ACC112 (cell line): ENCODE data around the gene GABBR1.

Experiments used
- H2AFZ ChIP-seq: fragments of 200-600 bp; sonication (generic); one replicate; pipeline ENCODE4 v1.6.0; 2017; ENCODE audit warnings: antibody characterized with exemption, low read length; ENCODE audit not compliant: unreplicated experiment
- H3K27ac ChIP-seq: fragments of 200-600 bp; sonication (generic); 2 replicates; pipeline ENCODE4 v1.5.1; 2014; ENCODE audit warnings: low read depth, mild to moderate bottlenecking, antibody characterized with exemption, low read length, moderate library complexity
- H3K27me3 ChIP-seq: fragments of 200-600 bp; sonication (generic); 2 replicates; pipeline ENCODE4 v1.6.1; 2014; ENCODE audit warnings: mild to moderate bottlenecking, antibody characterized with exemption, low read length, moderate library complexity, mixed read lengths; ENCODE audit not compliant: insufficient read depth
- H3K36me3 ChIP-seq: fragments of 200-600 bp; sonication (generic); 2 replicates; pipeline ENCODE4 v1.6.1; 2016; ENCODE audit warnings: mild to moderate bottlenecking, antibody characterized with exemption, low read length, moderate library complexity, mixed read lengths; ENCODE audit not compliant: insufficient read depth
- H3K4me1 ChIP-seq: fragments of 200-600 bp; sonication (generic); one replicate; pipeline ENCODE4 v1.6.1; 2016; ENCODE audit warnings: low read length, mixed read lengths; ENCODE audit not compliant: insufficient read depth, unreplicated experiment, control insufficient read depth
- H3K4me3 ChIP-seq: fragments of 200-600 bp; sonication (generic); 2 replicates; pipeline ENCODE4 v1.5.1; 2014; ENCODE audit warnings: mild to moderate bottlenecking, low read depth, low read length
- H3K79me2 ChIP-seq: fragments of 200-600 bp; sonication (generic); one replicate; pipeline ENCODE4 v1.6.0; 2016; ENCODE audit warnings: low read length; ENCODE audit not compliant: control insufficient read depth, unreplicated experiment, insufficient read depth

Gene GABBR1

DNA sequence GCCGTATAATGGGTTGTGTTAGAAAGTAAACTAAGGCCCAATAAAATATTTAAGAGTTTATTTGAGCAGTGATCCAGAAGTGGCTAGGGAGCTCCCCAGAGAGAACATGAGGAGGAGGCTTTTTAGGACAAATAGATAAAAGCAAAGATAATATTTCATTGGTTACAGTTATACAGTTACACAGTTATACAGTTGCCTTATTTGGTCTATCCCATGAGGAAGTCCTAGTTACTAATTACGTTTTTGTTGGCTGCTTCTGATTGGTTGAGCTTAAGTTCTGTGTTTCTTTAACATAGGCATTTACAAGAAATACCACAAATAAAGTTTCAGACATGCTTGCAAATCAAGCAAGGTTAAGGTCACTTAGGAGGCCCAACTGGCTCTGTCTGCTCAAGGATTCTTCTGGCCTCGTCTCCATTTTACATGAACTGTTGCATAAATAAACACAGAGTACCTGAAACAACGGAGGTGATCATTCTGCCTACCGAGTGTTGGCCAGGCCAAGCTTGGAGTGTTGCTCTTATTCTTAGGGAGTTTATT, 80.4 kb downstream of the GABBR1 start:
- Histone ChIP-seq H3K4me1 (no peaks in the 10 kb centered on the region), H3K79me2 (no peaks in the 10 kb centered on the region), H3K4me3 (no peak overlapping the region), H3K27me3 (peaks cover 70% of the 10 kb centered on the region), H3K36me3 (no peaks in the 10 kb centered on the region), H2AFZ (no peak overlapping the region), H3K27ac (no peak overlapping the region)

DNA sequence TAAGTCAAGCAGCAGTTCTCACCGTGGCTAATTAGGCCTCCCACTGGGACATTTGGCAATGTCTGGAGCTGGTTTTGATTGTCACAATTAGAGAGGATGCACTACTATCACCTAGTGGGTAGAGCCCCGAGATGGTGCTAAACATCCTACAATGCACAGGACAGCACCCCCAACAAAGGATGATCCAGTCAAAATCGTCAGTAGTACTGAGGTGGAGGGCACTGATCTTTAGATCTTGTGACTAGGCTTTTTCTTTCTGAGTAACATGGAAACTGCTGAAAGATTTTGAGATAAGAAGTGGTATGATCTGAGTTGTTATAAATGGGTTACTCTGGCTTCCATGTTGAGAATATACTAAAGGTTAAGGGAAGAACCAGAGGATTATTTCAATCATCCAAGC, 85.4 kb downstream of the GABBR1 start:
- Histone ChIP-seq H3K4me1 (no peaks in the 10 kb centered on the region), H3K36me3 (no peaks in the 10 kb centered on the region), H3K27me3 (peaks cover 38% of the 10 kb centered on the region), H3K4me3 (no peak overlapping the region), H2AFZ (no peak overlapping the region), H3K79me2 (no peaks in the 10 kb centered on the region), H3K27ac (no peak overlapping the region)

DNA sequence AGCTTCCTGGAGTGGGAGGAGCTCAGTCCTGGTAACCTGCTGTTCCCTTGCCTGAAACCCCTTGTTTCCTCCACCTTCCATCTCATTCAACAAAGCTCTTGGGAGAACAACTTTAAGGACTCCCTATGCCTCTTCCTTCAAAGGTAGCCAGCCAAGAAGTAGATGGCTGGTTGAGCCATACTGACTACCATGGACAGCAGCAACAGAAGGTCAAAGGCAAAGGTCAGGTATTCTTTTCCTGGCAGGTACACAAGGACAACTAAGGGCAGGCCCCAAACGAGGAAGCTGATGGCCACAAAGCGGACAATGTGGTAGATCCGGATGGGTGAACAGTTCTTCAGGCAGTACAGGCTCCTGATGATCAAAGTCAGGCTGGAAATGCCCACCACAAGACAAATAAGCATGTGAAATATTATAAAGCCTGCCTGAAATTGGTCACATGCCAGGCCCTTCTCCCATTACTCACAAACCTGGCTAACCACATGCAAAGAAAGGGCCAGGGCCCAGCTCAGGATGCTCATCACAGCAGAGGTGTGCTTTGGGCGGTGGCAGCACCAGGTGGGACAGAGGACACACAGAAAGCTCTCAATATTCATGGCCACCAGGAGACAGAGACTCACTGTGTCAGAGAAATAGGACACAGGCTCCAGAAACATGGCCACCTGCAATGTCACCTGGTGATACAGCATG, 95.1 kb downstream of the GABBR1 start:
- Histone ChIP-seq H3K27ac (no peak overlapping the region), H3K27me3 (no peaks in the 10 kb centered on the region), H3K4me1 (no peaks in the 10 kb centered on the region), H3K4me3 (no peak overlapping the region), H3K79me2 (no peaks in the 10 kb centered on the region), H3K36me3 (no peaks in the 10 kb centered on the region), H2AFZ (no peak overlapping the region)

DNA sequence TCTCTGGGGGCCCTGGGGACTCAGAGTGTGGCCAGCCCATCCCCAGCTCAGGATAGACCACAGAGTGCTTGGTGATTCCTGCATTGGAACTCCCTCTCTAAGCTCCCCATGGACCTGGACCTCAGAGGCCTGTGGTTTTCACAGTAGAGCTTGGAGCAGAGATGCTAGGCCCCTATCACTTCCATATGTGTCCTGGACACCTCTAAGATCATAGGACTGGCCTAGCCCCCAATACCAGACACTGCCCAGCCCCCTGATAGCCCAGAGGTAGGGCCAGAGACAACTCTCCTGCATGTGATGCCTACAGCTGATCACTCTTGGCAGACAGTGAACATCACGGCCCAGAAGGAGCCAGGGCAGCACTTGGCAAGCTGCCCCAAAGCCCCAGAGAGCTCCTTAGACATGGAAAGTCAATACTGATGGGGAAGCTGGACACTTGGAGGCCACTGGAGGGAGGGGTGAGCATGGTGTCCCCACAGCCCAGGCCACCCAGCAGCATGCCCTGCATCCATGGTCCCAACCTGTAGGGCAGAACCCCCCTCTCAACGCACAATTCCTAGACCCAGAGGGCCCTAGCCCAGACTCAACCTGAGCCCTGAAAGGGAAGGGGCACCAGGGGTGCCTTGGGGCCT, 100.5 kb downstream of the GABBR1 start:
- H3K4me3 ChIP-seq: no peak overlapping the region
- H3K27me3 ChIP-seq: no peaks in the 10 kb centered on the region
- no peaks in the 10 kb centered on the region for H3K79me2 ChIP-seq
- H3K36me3 ChIP-seq: no peaks in the 10 kb centered on the region
- no peak overlapping the region for H2AFZ ChIP-seq
- no peaks in the 10 kb centered on the region for H3K4me1 ChIP-seq
- no peak overlapping the region for H3K27ac ChIP-seq

DNA sequence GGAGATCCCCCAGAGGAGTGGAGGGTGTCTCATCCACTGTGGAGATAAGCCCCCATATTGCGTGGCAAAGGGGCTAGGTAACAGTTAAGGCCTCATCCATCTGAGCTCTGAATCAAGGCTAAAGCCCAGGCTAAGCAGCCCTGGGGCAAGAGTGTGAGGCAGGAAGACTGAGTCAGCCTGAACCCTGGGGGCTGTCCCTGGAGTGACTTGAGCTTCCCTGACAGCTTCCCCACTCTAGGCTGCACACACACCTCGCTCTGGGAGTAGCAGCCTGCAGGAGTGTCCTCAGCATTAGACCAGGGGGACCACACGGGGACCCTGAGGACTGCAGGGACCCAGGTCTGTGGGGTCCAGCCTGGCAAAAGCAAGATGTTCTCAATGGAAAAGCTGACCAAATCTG, 101.3 kb downstream of the GABBR1 start:
- H3K36me3 ChIP-seq: no peaks in the 10 kb centered on the region
- no peaks in the 10 kb centered on the region for H3K27me3 ChIP-seq
- no peaks in the 10 kb centered on the region for H3K4me1 ChIP-seq
- no peak overlapping the region for H3K4me3 ChIP-seq
- H3K27ac ChIP-seq: no peak overlapping the region
- no peak overlapping the region for H2AFZ ChIP-seq
- no peaks in the 10 kb centered on the region for H3K79me2 ChIP-seq

DNA sequence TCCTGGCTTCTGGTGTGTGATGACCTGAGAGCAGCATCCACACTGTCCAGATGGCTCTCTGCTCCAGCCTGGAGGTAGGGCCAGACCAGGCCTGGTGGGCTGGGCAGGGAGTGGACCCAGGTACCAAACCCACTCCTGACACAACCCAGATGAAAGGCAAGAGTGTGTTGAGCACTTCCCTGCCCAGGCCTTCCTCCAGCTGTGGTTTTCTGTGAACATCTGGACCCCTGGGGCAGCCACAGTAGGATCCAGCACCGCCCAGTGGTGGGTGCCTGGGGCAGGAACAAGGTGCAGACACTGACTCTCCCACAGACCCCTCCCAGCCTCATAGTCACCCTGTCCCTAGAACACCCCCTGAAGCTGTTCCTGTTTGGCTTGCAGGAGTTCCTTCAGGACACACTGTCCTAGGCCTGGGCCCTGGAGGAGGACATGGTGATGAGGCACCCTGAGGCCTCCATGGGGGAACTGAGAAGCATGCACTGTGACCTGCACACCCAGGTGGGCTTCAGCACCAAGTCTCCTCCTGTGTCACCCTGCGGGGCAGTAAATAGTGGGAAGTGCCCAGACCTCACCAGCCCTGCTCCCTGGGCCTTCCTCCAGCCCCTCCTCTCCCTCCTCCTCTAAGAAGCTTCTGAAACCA, 102.2 kb downstream of the GABBR1 start:
- H3K79me2 ChIP-seq: no peaks in the 10 kb centered on the region
- no peaks in the 10 kb centered on the region for H3K27me3 ChIP-seq
- H3K36me3 ChIP-seq: no peaks in the 10 kb centered on the region
- H3K27ac ChIP-seq: no peak overlapping the region
- no peak overlapping the region for H3K4me3 ChIP-seq
- no peaks in the 10 kb centered on the region for H3K4me1 ChIP-seq
- H2AFZ ChIP-seq: no peak overlapping the region

DNA sequence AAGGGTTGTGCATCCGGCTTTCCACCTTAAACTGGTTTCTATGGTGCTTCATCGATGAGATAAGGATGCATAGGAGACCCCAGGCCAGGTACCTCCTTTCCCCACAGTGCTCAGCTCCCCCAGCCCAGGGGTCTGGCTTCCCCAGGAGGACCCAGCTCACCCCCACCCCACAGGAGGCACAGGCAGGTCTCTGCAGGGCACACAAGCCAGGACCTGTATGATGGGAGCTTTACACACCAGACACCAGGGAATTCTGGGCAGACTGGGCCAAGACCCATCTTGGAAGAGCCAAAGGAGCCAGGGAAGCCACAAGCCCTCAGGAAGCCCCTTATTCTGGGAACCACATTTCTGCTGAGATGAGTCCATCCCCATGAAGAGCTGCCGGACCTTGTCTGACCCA, 103.0 kb downstream of the GABBR1 start:
- H3K27ac ChIP-seq: no peak overlapping the region
- no peaks in the 10 kb centered on the region for H3K36me3 ChIP-seq

DNA sequence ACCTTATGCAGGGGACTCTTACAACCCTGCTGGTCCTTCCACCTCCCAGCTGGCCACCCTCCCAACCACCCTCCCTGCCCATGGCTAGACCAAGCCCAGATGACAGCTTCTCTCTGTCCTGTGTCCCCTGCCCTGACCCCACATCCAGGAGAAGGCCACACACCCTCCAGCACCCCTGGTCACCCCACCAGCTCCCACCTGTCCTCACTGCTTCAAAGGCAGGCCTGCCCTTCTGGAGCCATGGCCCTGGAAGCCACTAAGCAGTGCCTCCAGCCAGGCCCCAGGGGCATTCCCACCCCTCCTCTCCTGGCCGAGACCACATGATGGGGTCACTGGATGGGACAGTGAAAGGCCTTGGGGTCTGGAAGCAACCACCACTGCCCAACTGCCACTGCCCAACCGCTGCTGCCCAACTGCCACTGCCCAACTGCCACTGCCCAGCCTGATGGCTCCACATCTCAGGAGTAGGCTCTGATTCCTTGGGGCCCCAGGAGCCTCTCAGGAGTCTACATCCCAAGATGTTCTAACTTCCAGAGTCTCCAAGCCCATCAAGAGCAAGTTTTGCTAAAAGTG, 103.9 kb downstream of the GABBR1 start:
- H3K4me1 ChIP-seq: no peaks in the 10 kb centered on the region
- H2AFZ ChIP-seq: no peak overlapping the region
- no peak overlapping the region for H3K27ac ChIP-seq
- H3K27me3 ChIP-seq: no peaks in the 10 kb centered on the region
- no peaks in the 10 kb centered on the region for H3K36me3 ChIP-seq
- H3K4me3 ChIP-seq: no peak overlapping the region
- no peaks in the 10 kb centered on the region for H3K79me2 ChIP-seq

More for the DNA sequence above, 103.0 kb downstream of the GABBR1 start:
- H3K27me3 ChIP-seq: no peaks in the 10 kb centered on the region
- H3K4me1 ChIP-seq: no peaks in the 10 kb centered on the region
- H3K4me3 ChIP-seq: no peak overlapping the region
- H2AFZ ChIP-seq: no peak overlapping the region
- no peaks in the 10 kb centered on the region for H3K79me2 ChIP-seq

DNA sequence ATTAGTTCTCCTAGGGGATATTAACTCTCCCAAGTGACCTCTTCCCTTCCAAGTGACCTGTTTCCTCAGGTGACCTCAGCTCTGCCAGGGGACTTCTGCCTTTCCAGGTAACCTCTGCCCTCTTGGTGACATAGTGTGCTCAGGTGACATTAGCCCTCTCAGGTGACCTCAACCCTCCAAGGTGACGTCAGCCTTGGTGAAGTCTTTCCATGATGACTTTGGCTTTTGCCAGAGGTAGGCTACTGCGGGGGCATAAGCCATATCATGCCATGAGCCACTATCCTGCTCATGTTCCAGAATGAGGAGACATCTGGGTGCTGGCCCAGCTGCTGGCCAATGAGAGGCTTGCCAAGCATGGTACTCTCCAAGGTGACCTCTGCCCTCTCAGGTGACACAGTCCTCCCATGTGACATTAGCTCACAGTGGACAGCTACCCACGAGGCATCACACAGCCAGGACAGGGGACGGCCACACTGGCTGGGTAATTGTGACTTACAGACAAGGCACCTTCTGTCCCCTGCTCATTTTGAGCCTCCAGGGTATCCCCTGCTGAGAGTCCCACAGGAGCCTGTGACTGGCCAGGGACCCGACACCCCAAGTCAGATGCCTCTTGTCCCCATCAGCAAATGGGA, 104.6 kb downstream of the GABBR1 start:
- Histone ChIP-seq H3K4me1 (no peaks in the 10 kb centered on the region), H3K27me3 (no peaks in the 10 kb centered on the region), H3K27ac (no peak overlapping the region), H2AFZ (no peak overlapping the region), H3K36me3 (no peaks in the 10 kb centered on the region), H3K79me2 (no peaks in the 10 kb centered on the region), H3K4me3 (no peak overlapping the region)

DNA sequence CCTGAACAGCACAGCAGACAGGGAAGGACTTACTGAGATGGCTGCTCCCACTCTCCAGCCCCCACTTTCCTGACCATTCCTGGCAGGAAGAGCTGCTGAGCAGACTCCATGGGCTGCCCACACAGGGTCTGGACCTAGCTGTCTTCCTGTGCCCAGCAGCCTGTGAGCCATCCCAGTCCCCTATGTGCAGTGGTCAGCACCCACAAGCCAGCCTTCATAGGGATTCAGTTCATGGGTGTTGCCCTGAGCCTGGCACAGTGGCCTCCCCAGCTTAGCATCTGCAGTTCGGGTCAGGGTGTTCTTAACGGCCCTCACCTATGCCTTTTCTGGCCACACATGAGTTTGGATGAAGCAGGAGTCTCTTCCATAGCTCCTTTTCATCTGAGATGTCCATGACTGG, 105.4 kb downstream of the GABBR1 start:
- no peaks in the 10 kb centered on the region for H3K79me2 ChIP-seq
- H3K4me1 ChIP-seq: no peaks in the 10 kb centered on the region

More for the DNA sequence above, 105.4 kb downstream of the GABBR1 start:
- H3K27me3 ChIP-seq: no peaks in the 10 kb centered on the region
- H3K4me3 ChIP-seq: no peak overlapping the region
- H3K36me3 ChIP-seq: no peaks in the 10 kb centered on the region
- no peak overlapping the region for H3K27ac ChIP-seq
- H2AFZ ChIP-seq: no peak overlapping the region
